Measurements from ENCODE around the gene ZNHIT6. TPM values are rescaled to one million over a fixed set of nuclear protein-coding genes. Genes with fewer than 3 reads are reported as not detected.

The ZNHIT6 gene
- total RNA-seq, 1 donor from 2014 or later, result 34.9 TPM

DNA sequence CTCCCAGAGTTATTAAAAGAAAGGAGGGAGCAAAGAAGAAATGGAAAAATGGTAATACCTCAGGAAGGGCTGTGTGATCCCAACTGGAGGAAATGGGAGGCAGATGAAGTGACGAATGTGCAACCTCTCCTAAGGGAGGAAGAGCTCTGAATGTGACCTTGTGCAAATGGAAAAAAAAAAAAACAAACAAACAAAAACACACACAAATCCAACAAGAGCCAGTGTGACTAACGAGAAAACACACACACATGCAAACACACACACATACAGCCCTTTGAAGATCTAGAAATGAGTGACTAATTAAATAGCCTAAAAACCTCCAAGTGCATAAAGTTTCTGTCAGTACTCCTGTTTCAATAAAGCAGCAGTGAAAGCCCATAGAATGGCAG is 78.7 kb downstream of the ZNHIT6 start:
- Histone ChIP-seq H3K27ac (ENCODE audit: low read depth, low read length) (peak overlapping the region; percentile 87), H3K27me3 (ENCODE audit: insufficient read depth, low read length) (no peaks in the 10 kb centered on the region), H3K4me1 (ENCODE audit: insufficient read depth, low read length) (peaks cover 29% of the 10 kb centered on the region), H3K9me3 (ENCODE audit: insufficient read depth, low read depth, low read length) (no peaks in the 10 kb centered on the region), H3K79me2 (ENCODE audit: insufficient read depth, low read length) (no peaks in the 10 kb centered on the region), H3K36me3 (ENCODE audit: insufficient read depth, low read length) (no peaks in the 10 kb centered on the region), H4K20me1 (ENCODE audit: insufficient read depth, low read length) (no peaks in the 10 kb centered on the region), H3K9ac (ENCODE audit: low read length) (peak overlapping the region; percentile 76), H2AFZ (ENCODE audit: low read depth, low read length) (peak overlapping the region; percentile 16), H3K4me2 (ENCODE audit: low read length) (peak overlapping the region; percentile 81), H3K4me3 (ENCODE audit: insufficient read depth, low read depth, low read length) (peak overlapping the region; percentile 13)
- peak overlapping the region; percentile 84 for H3K27ac Mint-ChIP-seq (ENCODE audit: unreplicated experiment)
- H3K4me1 Mint-ChIP-seq (ENCODE audit: low read depth, unreplicated experiment), result peaks cover 15% of the 10 kb centered on the region
- peak; percentile 31 for DNase-seq (ENCODE audit: low read depth)
- H3K9me3 Mint-ChIP-seq (ENCODE audit: unreplicated experiment), result no peaks in the 10 kb centered on the region
- no peak overlapping the region for H3K4me3 Mint-ChIP-seq (ENCODE audit: unreplicated experiment)
- peak; percentile 73 for FAIRE-seq
- peaks cover 3% of the 10 kb centered on the region for H3K36me3 Mint-ChIP-seq (ENCODE audit: low read depth, unreplicated experiment)
- TF ChIP-seq, protein P1, sequence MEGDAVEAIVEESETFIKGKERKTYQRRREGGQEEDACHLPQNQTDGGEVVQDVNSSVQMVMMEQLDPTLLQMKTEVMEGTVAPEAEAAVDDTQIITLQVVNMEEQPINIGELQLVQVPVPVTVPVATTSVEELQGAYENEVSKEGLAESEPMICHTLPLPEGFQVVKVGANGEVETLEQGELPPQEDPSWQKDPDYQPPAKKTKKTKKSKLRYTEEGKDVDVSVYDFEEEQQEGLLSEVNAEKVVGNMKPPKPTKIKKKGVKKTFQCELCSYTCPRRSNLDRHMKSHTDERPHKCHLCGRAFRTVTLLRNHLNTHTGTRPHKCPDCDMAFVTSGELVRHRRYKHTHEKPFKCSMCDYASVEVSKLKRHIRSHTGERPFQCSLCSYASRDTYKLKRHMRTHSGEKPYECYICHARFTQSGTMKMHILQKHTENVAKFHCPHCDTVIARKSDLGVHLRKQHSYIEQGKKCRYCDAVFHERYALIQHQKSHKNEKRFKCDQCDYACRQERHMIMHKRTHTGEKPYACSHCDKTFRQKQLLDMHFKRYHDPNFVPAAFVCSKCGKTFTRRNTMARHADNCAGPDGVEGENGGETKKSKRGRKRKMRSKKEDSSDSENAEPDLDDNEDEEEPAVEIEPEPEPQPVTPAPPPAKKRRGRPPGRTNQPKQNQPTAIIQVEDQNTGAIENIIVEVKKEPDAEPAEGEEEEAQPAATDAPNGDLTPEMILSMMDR (IDR thresholded peaks at IDR 0.05; ENCODE audit: insufficient read depth, low read depth, low read length), result no peak
- TF ChIP-seq EZH2 (IDR thresholded peaks at IDR 0.05; ENCODE audit: insufficient read depth, low read length), result no peak
- no peaks in the 10 kb centered on the region for H3K27me3 Mint-ChIP-seq (ENCODE audit: low read depth, unreplicated experiment)

DNA sequence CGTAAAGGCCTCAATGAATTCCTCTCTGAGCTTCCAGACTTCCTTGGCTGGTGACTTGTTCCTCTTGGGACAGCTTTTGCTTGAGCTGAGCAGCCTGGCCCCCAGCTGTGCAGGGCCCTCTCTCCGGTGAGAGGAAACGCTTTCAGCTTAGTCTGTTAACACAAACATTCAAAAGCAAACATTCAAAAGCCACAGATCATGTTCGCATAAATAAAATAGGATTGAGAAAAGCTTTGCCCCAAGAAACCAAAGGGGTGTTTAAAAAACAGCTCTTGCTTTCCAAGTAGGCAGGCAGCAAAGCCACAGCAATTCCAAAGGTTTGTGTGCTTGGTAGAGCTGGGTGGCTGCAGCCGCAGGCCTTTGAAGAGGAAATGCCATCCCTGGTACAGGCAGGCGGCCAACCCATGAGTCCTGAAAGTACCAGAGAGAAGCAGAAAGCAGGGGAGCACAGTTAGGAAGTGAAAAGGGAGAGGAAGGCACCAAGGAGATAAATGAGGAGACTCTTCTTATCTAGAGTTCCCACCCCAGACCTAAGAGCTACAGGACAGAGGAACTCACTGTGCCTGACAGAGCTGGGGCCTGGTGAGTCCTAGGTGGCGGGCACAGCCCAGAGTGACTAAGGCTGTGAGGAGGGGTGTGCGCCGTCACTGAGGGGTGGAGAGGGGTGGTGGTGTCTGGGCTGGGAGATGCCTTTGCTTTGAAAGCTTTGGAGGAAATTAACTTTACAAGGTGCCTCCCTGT is 79.3 kb downstream of the ZNHIT6 start:
- H3K4me1 ChIP-seq (ENCODE audit: insufficient read depth, low read length), result peaks cover 29% of the 10 kb centered on the region
- Mint-ChIP-seq H3K4me3 (ENCODE audit: unreplicated experiment) (peak overlapping the region; percentile 18), H3K27me3 (ENCODE audit: low read depth, unreplicated experiment) (no peaks in the 10 kb centered on the region), H3K27ac (ENCODE audit: unreplicated experiment) (peak overlapping the region; percentile 84), H3K4me1 (ENCODE audit: low read depth, unreplicated experiment) (peaks cover 15% of the 10 kb centered on the region), H3K36me3 (ENCODE audit: low read depth, unreplicated experiment) (peaks cover 3% of the 10 kb centered on the region), H3K9me3 (ENCODE audit: unreplicated experiment) (no peaks in the 10 kb centered on the region)
- no peaks in the 10 kb centered on the region for H4K20me1 ChIP-seq (ENCODE audit: insufficient read depth, low read length)
- no peaks in the 10 kb centered on the region for H3K79me2 ChIP-seq (ENCODE audit: insufficient read depth, low read length)
- peak overlapping the region; percentile 87 for H3K27ac ChIP-seq (ENCODE audit: low read depth, low read length)
- peak overlapping the region; percentile 16 for H2AFZ ChIP-seq (ENCODE audit: low read depth, low read length)
- H3K4me3 ChIP-seq (ENCODE audit: insufficient read depth, low read depth, low read length), result peak overlapping the region; percentile 13
- no peaks in the 10 kb centered on the region for H3K9me3 ChIP-seq (ENCODE audit: insufficient read depth, low read depth, low read length)
- H3K9ac ChIP-seq (ENCODE audit: low read length), result peak overlapping the region; percentile 76
- DNase-seq (ENCODE audit: low read depth), result peak; percentile 89
- peak overlapping the region; percentile 81 for H3K4me2 ChIP-seq (ENCODE audit: low read length)
- H3K27me3 ChIP-seq (ENCODE audit: insufficient read depth, low read length), result no peaks in the 10 kb centered on the region
- no peak for TF ChIP-seq EZH2 (IDR thresholded peaks at IDR 0.05; ENCODE audit: insufficient read depth, low read length)
- TF ChIP-seq, protein P1 (IDR thresholded peaks at IDR 0.05; ENCODE audit: insufficient read depth, low read depth, low read length), result no peak
- H3K36me3 ChIP-seq (ENCODE audit: insufficient read depth, low read length), result no peaks in the 10 kb centered on the region
- peak; percentile 49 for FAIRE-seq

DNA sequence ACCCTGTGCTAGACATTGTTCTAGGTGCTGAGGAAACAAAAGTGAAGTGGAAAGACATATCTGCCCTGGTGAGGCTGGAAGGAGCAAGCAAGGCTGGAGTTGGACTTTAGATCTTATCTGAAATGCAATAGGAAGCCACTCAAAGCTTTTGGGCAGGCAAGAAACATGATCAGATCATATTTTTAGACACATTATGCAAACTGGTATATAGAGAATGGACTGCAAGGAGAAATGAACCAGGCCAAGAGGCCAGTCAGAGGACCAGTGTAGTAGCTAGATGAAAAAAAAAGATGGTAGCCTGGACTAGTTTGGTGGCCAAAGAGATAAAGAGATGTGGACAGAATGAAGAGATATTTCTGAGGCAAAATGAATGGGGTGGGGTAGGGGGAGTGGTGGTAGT is 81.4 kb downstream of the ZNHIT6 start:
- no peak overlapping the region for H3K4me2 ChIP-seq (ENCODE audit: low read length)
- Mint-ChIP-seq H3K36me3 (ENCODE audit: low read depth, unreplicated experiment) (peaks cover 14% of the 10 kb centered on the region), H3K4me3 (ENCODE audit: unreplicated experiment) (no peak overlapping the region), H3K27me3 (ENCODE audit: low read depth, unreplicated experiment) (no peaks in the 10 kb centered on the region), H3K27ac (ENCODE audit: unreplicated experiment) (no peak overlapping the region), H3K4me1 (ENCODE audit: low read depth, unreplicated experiment) (peaks cover 24% of the 10 kb centered on the region), H3K9me3 (ENCODE audit: unreplicated experiment) (peaks cover 6% of the 10 kb centered on the region)
- no peak for DNase-seq (ENCODE audit: low read depth)
- TF ChIP-seq, protein P1 (IDR thresholded peaks at IDR 0.05; ENCODE audit: insufficient read depth, low read depth, low read length), result no peak
- no peak for TF ChIP-seq EZH2 (IDR thresholded peaks at IDR 0.05; ENCODE audit: insufficient read depth, low read length)
- FAIRE-seq, result no peak
- no peak overlapping the region for H2AFZ ChIP-seq (ENCODE audit: low read depth, low read length)
- no peaks in the 10 kb centered on the region for H3K27me3 ChIP-seq (ENCODE audit: insufficient read depth, low read length)
- H3K9me3 ChIP-seq (ENCODE audit: insufficient read depth, low read depth, low read length), result peaks cover 5% of the 10 kb centered on the region
- peaks cover 40% of the 10 kb centered on the region for H3K4me1 ChIP-seq (ENCODE audit: insufficient read depth, low read length)
- H3K9ac ChIP-seq (ENCODE audit: low read length), result no peak overlapping the region
- no peak overlapping the region for H3K27ac ChIP-seq (ENCODE audit: low read depth, low read length)
- no peaks in the 10 kb centered on the region for H4K20me1 ChIP-seq (ENCODE audit: insufficient read depth, low read length)
- H3K36me3 ChIP-seq (ENCODE audit: insufficient read depth, low read length), result no peaks in the 10 kb centered on the region
- H3K79me2 ChIP-seq (ENCODE audit: insufficient read depth, low read length), result no peaks in the 10 kb centered on the region
- H3K4me3 ChIP-seq (ENCODE audit: insufficient read depth, low read depth, low read length), result no peak overlapping the region

Data from astrocyte (in vitro differentiated cells and primary cell).